Spleen (tissue), 11 donors: Measurements from ENCODE around the gene HTATIP2. TPM values are rescaled to one million over a fixed set of nuclear protein-coding genes. Genes with fewer than 3 reads are reported as not detected.

ENCODE experiments used
- DNase-seq: peaks from one replicate; pipeline ENCODE4 v3.0.0-alpha.2; 2020
- H3K27ac ChIP-seq, 8 donors: fragments of 200-600 bp; sonication (generic) in 7 of 8; 1 replicate in 4 of 8; 2 replicates in 4 of 8; pipeline versions ENCODE4 v1.5.0 to v1.8.0; 2016 to 2021; ENCODE audit warnings: inconsistent platforms in 4 of 8, mild to moderate bottlenecking in 4 of 8, moderate library complexity in 1 of 8
- H3K27me3 ChIP-seq, 7 donors: fragments of 200-600 bp; sonication (generic) in 6 of 7; replicated peaks in 1 of 7; 1 replicate in 4 of 7; 2 replicates in 3 of 7; pipeline versions ENCODE4 v1.5.0 to v1.8.0; 2016 to 2021; ENCODE audit warnings: inconsistent platforms in 3 of 7, mild to moderate bottlenecking in 1 of 7
- H3K36me3 ChIP-seq, 6 donors: fragments of 200-600 bp; sonication (generic) in 5 of 6; 1 replicate in 4 of 6; 2 replicates in 2 of 6; pipeline versions ENCODE4 v1.5.0 to v1.8.0; 2016 to 2021; ENCODE audit warnings: inconsistent platforms in 2 of 6
- H3K4me1 ChIP-seq, 6 donors: fragments of 200-600 bp; sonication (generic) in 5 of 6; 1 replicate in 3 of 6; 2 replicates in 3 of 6; pipeline versions ENCODE4 v1.5.0 to v1.8.0; 2016 to 2021; ENCODE audit warnings: inconsistent platforms in 3 of 6
- H3K4me3 ChIP-seq, 8 donors: fragments of 200-600 bp; sonication (generic) in 7 of 8; 1 replicate in 4 of 8; 2 replicates in 4 of 8; pipeline versions ENCODE4 v1.5.0 to v1.8.0; 2016 to 2021; ENCODE audit warnings: inconsistent platforms in 4 of 8, mild to moderate bottlenecking in 4 of 8, moderate library complexity in 2 of 8
- H3K9me3 ChIP-seq, 8 donors: fragments of 200-600 bp; sonication (generic) in 7 of 8; 1 replicate in 4 of 8; 2 replicates in 4 of 8; pipeline versions ENCODE4 v1.5.0 to v1.8.0; 2016 to 2021; ENCODE audit warnings: inconsistent platforms in 4 of 8
- CTCF ChIP-seq, 11 experiments: fragments of 200-600 bp in 7 of 11; fragments of 450-650 bp in 4 of 11; sonication (generic) in 4 of 11; IDR thresholded peaks in 8 of 11; conservative IDR thresholded peaks in 3 of 11; 1 replicate in 7 of 11; 2 replicates in 4 of 11; pipeline versions ENCODE4 v1.4.0 to v1.8.0; 2016 to 2021; ENCODE audit warnings: antibody characterized with exemption in 11 of 11, inconsistent platforms in 4 of 11, mild to moderate bottlenecking in 1 of 11
- POLR2A ChIP-seq, 3 donors: fragments of 450-650 bp; IDR thresholded peaks; one replicate each; pipeline ENCODE4 v1.5.1; 2017; ENCODE audit warnings: antibody characterized with exemption in 3 of 3, mild to moderate bottlenecking in 1 of 3
- POLR2AphosphoS5 ChIP-seq, 3 donors: sonication (generic); formaldehyde crosslinking; IDR thresholded peaks; one replicate each; pipeline ENCODE4 v1.5.1; 2017; ENCODE audit warnings: antibody characterized with exemption in 3 of 3
- WGBS, 5 donors: extraction: QIAGEN DNeasy Blood & Tissue Kit in 3 of 5; methylation state at CpG; one replicate each; pipeline versions ENCODE4 v1.1.5 to v1.1.7; 2013 to 2018; 5-methylcytosine and 5-hydroxymethylcytosine counted together
- intact Hi-C: fragments of 100-400 bp; cut with DNase I; formaldehyde crosslinking; loops from one replicate; pipeline ENCODE4 v1.15.0; 2023; ENCODE audit warnings: low total_unique reads
- polyA plus RNA-seq, 3 donors: library from polyadenylated mRNA; stranded (reverse); fragments of 200-250 nt; gene quantifications; one replicate each; pipeline ENCODE4 v1.2.1, GENCODE V29; 2013
- total RNA-seq, 7 donors: library from RNA; depleted of rRNA in 3 of 7; stranded (reverse); fragments of >200 nt in 3 of 7; fragmentation: NEBNext Ultra II Directional in 4 of 7; extraction: Animal tissue kit (Norgen Biotek cat#: 25700) in 4 of 7; gene quantifications; one replicate each; pipeline versions ENCODE4 v1.1.0 to v1.2.1, GENCODE V29; 2016 to 2021
- donor health status: healthy with polysubstance abuse.
- donor health status: DM: no; HTN: no; CAD: no; lungs with moderate emphysema.
- donor health status: DM: no; HTN: no; CAD: no.
- donor health status: Bipolar disorder and iron deficiency.
- donor health status: healthy.
- donor health status: DM: no; HTN: no; CAD: no.
- donor health status: DM: yes; HTN: yes; CAD: no.

HTATIP2 gene
- total and polyA plus RNA-seq, 10 donors: 24.3 to 70.2 (median 42.6) TPM

GRCh38 chr11:20406484-20406883 lies 43.0 kb downstream of the HTATIP2 start:
- H3K27ac ChIP-seq: no peak overlapping the region

GRCh38 chr11:20407344-20407743 lies 43.8 kb downstream of the HTATIP2 start:
- no peak overlapping the region for H3K4me3 ChIP-seq
- no peaks in the 10 kb centered on the region for H3K4me1 ChIP-seq
- intact Hi-C loops: no loop called here
- no peak for TF ChIP-seq POLR2A (IDR thresholded peaks at IDR 0.05)
- TF ChIP-seq CTCF (IDR thresholded peaks at IDR 0.05 in 8 of 11, conservative IDR thresholded peaks at IDR 0.05 in 3 of 11): no peak
- TF ChIP-seq POLR2AphosphoS5 (IDR thresholded peaks at IDR 0.05): no peak
- no peaks in the 10 kb centered on the region for H3K9me3 ChIP-seq
- H3K27me3 ChIP-seq: no peaks in the 10 kb centered on the region
- no peak overlapping the region for H3K27ac ChIP-seq
- WGBS, 5 donors: 58 to 82% (median 64%) methylated on average over 3 of the region's 3 CpGs
- H3K36me3 ChIP-seq: peaks cover 0 to 97% (median 32%) of the 10 kb centered on the region in 6 donors
- DNase-seq: no peak

More at GRCh38 chr11:20406484-20406883, 43.0 kb downstream of the HTATIP2 start:
- no peak for DNase-seq
- H3K27me3 ChIP-seq: no peaks in the 10 kb centered on the region
- intact Hi-C loops: no loop called here
- H3K36me3 ChIP-seq: peaks cover 0 to 96% (median 33%) of the 10 kb centered on the region in 6 donors
- TF ChIP-seq POLR2A (IDR thresholded peaks at IDR 0.05): no peak
- no peak for TF ChIP-seq CTCF (IDR thresholded peaks at IDR 0.05 in 8 of 11, conservative IDR thresholded peaks at IDR 0.05 in 3 of 11)
- TF ChIP-seq POLR2AphosphoS5 (IDR thresholded peaks at IDR 0.05): no peak
- no peaks in the 10 kb centered on the region for H3K9me3 ChIP-seq
- H3K4me1 ChIP-seq: no peaks in the 10 kb centered on the region
- H3K4me3 ChIP-seq: no peak overlapping the region

- H3K27me3 ChIP-seq: no peaks in the 10 kb centered on the region
- TF ChIP-seq CTCF (IDR thresholded peaks at IDR 0.05 in 8 of 11, conservative IDR thresholded peaks at IDR 0.05 in 3 of 11) (no peak), POLR2AphosphoS5 (IDR thresholded peaks at IDR 0.05) (no peak), POLR2A (IDR thresholded peaks at IDR 0.05) (no peak)
- no peaks in the 10 kb centered on the region for H3K9me3 ChIP-seq
- H3K4me3 ChIP-seq: no peak overlapping the region
- peaks cover 0 to 91% (median 8%) of the 10 kb centered on the region in 6 donors for H3K36me3 ChIP-seq
- H3K4me1 ChIP-seq: no peaks in the 10 kb centered on the region
- intact Hi-C loops: no loop called here
- no peak overlapping the region for H3K27ac ChIP-seq
- DNase-seq: no peak
Observed at GRCh38 chr11:20415432-20415831, 51.9 kb downstream of the HTATIP2 start.

GRCh38 chr11:20417771-20418170 lies 54.3 kb downstream of the HTATIP2 start:
- intact Hi-C loops: no loop called here
- H3K4me1 ChIP-seq: no peaks in the 10 kb centered on the region
- no peaks in the 10 kb centered on the region for H3K9me3 ChIP-seq
- no peak for DNase-seq
- H3K27me3 ChIP-seq: no peaks in the 10 kb centered on the region
- TF ChIP-seq POLR2AphosphoS5 (IDR thresholded peaks at IDR 0.05) (no peak), CTCF (IDR thresholded peaks at IDR 0.05 in 8 of 11, conservative IDR thresholded peaks at IDR 0.05 in 3 of 11) (no peak), POLR2A (IDR thresholded peaks at IDR 0.05) (no peak)
- H3K36me3 ChIP-seq: peaks cover 0 to 92% (median 12%) of the 10 kb centered on the region in 6 donors
- no peak overlapping the region for H3K4me3 ChIP-seq
- no peak overlapping the region for H3K27ac ChIP-seq
- WGBS, 5 donors: 59 to 74% (median 69%) methylated on average over 2 of the region's 2 CpGs
